C4-2B (cell line): ENCODE data around the gene U2AF2.

ENCODE experiments used
- CTCF ChIP-seq: fragments of 450-650 bp; conservative IDR thresholded peaks from 2 replicates; pipeline ENCODE4 v1.5.1; 2017; ENCODE audit warnings: mild to moderate bottlenecking
- ZFX ChIP-seq: fragments of 450-650 bp; IDR thresholded peaks from 2 replicates; pipeline ENCODE4 v1.6.1; 2017

- TF ChIP-seq CTCF (no peak), ZFX (no peak)
Measured at GRCh38 chr19:55618426-55618825, 36.4 kb upstream of the U2AF2 start.
